ENCODE results near the gene PATJ. TPM values are rescaled to one million over a fixed set of nuclear protein-coding genes. Genes with fewer than 3 reads are reported as not detected.

Gene PATJ
- polyA plus RNA-seq, 1 donor (not counting 4 experiments of a cell fraction or from before 2014, with no cell fraction given): 28.1 TPM

DNA sequence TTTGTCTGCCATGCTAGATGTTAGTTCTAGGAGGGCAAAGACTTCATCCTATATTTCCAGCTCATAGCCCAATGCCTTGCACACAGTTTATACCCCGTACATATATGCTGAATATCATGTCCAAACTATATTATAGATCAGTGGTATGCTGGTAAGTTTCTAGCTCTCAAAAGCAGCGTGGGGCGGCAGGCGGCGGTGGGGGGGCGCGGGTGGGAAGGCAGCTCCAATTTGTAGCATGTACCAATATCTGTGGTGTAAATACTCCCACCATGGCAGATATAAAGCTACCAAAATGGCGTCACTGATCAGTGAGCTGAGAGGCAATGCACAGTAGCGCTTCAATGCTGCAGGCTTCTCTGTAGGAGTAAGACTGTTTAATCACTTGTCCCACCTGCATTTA is 77.1 kb downstream of the PATJ start:
- H3K79me2 ChIP-seq (ENCODE audit: control insufficient read depth, insufficient read depth, low read length): no peaks in the 10 kb centered on the region
- peaks cover 14 to 18% of the 10 kb centered on the region in 2 experiments for H3K36me3 ChIP-seq (ENCODE audit: control insufficient read depth in 2 of 2, extremely low read depth in 1 of 2, insufficient read depth in 2 of 2, low read length in 2 of 2)
- no peak overlapping the region for H3K4me2 ChIP-seq (ENCODE audit: control insufficient read depth, extremely low read depth, insufficient read depth, low read depth, low read length)
- H3K9me3 ChIP-seq (ENCODE audit: control insufficient read depth, low read depth, low read length): no peaks in the 10 kb centered on the region
- H3K27ac ChIP-seq (ENCODE audit: control insufficient read depth, insufficient read depth, low read length): no peak overlapping the region
- H4K20me1 ChIP-seq (ENCODE audit: control insufficient read depth, extremely low read depth, insufficient read depth, low read length): no peaks in the 10 kb centered on the region
- H3K9me1 ChIP-seq (ENCODE audit: control insufficient read depth, extremely low read depth, insufficient read depth, low read length): no peaks in the 10 kb centered on the region
- no peak for FAIRE-seq
- no peak for TF ChIP-seq EZH2 (IDR thresholded peaks at IDR 0.05; ENCODE audit: low read length)
- TF ChIP-seq, protein P1, sequence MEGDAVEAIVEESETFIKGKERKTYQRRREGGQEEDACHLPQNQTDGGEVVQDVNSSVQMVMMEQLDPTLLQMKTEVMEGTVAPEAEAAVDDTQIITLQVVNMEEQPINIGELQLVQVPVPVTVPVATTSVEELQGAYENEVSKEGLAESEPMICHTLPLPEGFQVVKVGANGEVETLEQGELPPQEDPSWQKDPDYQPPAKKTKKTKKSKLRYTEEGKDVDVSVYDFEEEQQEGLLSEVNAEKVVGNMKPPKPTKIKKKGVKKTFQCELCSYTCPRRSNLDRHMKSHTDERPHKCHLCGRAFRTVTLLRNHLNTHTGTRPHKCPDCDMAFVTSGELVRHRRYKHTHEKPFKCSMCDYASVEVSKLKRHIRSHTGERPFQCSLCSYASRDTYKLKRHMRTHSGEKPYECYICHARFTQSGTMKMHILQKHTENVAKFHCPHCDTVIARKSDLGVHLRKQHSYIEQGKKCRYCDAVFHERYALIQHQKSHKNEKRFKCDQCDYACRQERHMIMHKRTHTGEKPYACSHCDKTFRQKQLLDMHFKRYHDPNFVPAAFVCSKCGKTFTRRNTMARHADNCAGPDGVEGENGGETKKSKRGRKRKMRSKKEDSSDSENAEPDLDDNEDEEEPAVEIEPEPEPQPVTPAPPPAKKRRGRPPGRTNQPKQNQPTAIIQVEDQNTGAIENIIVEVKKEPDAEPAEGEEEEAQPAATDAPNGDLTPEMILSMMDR (optimal IDR thresholded peaks at IDR 0.05 in 1 of 3, IDR thresholded peaks at IDR 0.05 in 1 of 3, conservative IDR thresholded peaks at IDR 0.05 in 1 of 3; ENCODE audit: extremely low read depth in 1 of 3, insufficient read depth in 2 of 3, low read length in 3 of 3): no peak
- no peak overlapping the region for H3K4me3 ChIP-seq (ENCODE audit: control insufficient read depth in 2 of 3, extremely low read depth in 1 of 3, insufficient read depth in 2 of 3, low read depth in 1 of 3, low read length in 3 of 3)
- no peaks in the 10 kb centered on the region for H3K4me1 ChIP-seq (ENCODE audit: control insufficient read depth, extremely low read depth, insufficient read depth, low read length)
- H3K9ac ChIP-seq (ENCODE audit: control insufficient read depth, extremely low read depth, insufficient read depth, low read length): no peak overlapping the region
- H2AFZ ChIP-seq (ENCODE audit: control insufficient read depth, low read length): no peak overlapping the region
- no peaks in the 10 kb centered on the region for H3K27me3 ChIP-seq (ENCODE audit: control insufficient read depth, extremely low read depth, insufficient read depth, low read length)
- dilution Hi-C loops (cut with MboI; ENCODE audit: extremely low pct_ligation_motif_present, low sequenced_read_pairs): no loop called here
- DNase-seq (ENCODE audit: low read depth, low spot score): no peak

DNA sequence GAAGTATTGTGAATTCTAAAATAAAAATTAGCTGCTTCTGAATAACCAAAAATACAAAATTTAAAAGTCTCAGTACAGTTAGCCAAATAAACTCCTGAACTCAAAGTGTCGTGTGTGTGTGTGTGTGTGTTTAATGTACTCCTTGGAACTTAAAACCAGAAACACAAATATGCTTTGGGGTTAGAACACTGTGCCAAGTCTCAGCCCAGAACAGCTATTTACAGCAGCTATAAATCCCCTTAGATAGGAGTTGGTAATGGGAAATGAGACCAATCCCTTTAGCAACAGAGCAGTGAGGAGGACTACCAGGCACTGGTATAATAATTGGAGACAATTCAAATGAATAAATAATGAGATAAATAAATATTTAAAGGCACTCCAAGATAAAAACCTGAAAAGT is 83.1 kb downstream of the PATJ start:
- no peak for TF ChIP-seq EZH2 (IDR thresholded peaks at IDR 0.05; ENCODE audit: low read length)
- TF ChIP-seq, protein P1 (optimal IDR thresholded peaks at IDR 0.05 in 1 of 3, IDR thresholded peaks at IDR 0.05 in 1 of 3, conservative IDR thresholded peaks at IDR 0.05 in 1 of 3; ENCODE audit: extremely low read depth in 1 of 3, insufficient read depth in 2 of 3, low read length in 3 of 3): no peak
- dilution Hi-C loops (cut with MboI; ENCODE audit: extremely low pct_ligation_motif_present, low sequenced_read_pairs): no loop called here
- Histone ChIP-seq H3K27ac (ENCODE audit: control insufficient read depth, insufficient read depth, low read length) (no peak overlapping the region), H3K27me3 (ENCODE audit: control insufficient read depth, extremely low read depth, insufficient read depth, low read length) (no peaks in the 10 kb centered on the region), H3K4me2 (ENCODE audit: control insufficient read depth, extremely low read depth, insufficient read depth, low read depth, low read length) (no peak overlapping the region), H3K79me2 (ENCODE audit: control insufficient read depth, insufficient read depth, low read length) (no peaks in the 10 kb centered on the region), H4K20me1 (ENCODE audit: control insufficient read depth, extremely low read depth, insufficient read depth, low read length) (no peaks in the 10 kb centered on the region), H2AFZ (ENCODE audit: control insufficient read depth, low read length) (no peak overlapping the region), H3K4me3 (ENCODE audit: control insufficient read depth in 2 of 3, extremely low read depth in 1 of 3, insufficient read depth in 2 of 3, low read depth in 1 of 3, low read length in 3 of 3) (no peak overlapping the region), H3K4me1 (ENCODE audit: control insufficient read depth, extremely low read depth, insufficient read depth, low read length) (no peaks in the 10 kb centered on the region), H3K9me1 (ENCODE audit: control insufficient read depth, extremely low read depth, insufficient read depth, low read length) (no peaks in the 10 kb centered on the region), H3K9me3 (ENCODE audit: control insufficient read depth, low read depth, low read length) (no peaks in the 10 kb centered on the region), H3K9ac (ENCODE audit: control insufficient read depth, extremely low read depth, insufficient read depth, low read length) (no peak overlapping the region), H3K36me3 (ENCODE audit: control insufficient read depth in 2 of 2, extremely low read depth in 1 of 2, insufficient read depth in 2 of 2, low read length in 2 of 2) (peaks cover 24 to 28% of the 10 kb centered on the region in 2 experiments)
- no peak for FAIRE-seq
- no peak for DNase-seq (ENCODE audit: low read depth, low spot score)

Measured in keratinocyte (primary cell).